ENCODE data around the gene MED26. TPM values are rescaled to one million over a fixed set of nuclear protein-coding genes. Genes with fewer than 3 reads are reported as not detected.

MED26 gene
- total and polyA plus RNA-seq, 2 of the 8 experiments (the other 6 are each of a cell fraction or from before 2014, with no cell fraction given) = 5.3 to 10.7 TPM

DNA sequence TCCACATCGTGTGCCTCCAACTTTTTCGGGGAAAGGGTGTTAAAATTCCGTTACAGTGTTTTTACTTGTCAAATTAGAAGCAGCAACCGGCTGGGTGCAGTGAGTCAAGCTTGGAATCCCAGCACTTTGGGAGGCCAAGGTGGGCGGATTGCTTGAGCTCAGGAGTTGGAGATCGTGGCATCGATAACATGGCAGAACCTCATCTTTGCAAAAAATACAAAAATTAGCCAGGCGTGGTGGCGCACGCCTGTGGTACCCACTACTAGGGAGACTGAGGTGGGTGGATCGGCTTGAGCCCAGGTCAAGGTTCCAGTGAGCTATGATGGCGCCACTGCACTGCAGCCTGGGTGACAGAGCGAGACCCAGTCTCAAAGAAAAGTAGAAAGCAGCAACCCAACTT is 54.7 kb downstream of the MED26 start:
- H3K4me1 ChIP-seq (replicated peaks in 1 of 4; ENCODE audit: control insufficient read depth in 3 of 4, insufficient read depth in 4 of 4, low read length in 3 of 4) = peaks cover 0 to 6% (median 3%) of the 10 kb centered on the region in 4 experiments; a peak in 5 of 7 replicates
- H3K23me2 ChIP-seq (ENCODE audit: low read depth, low read length) = peaks cover 9% of the 10 kb centered on the region; the same call in 1 of the 2 replicates
- H3K14ac ChIP-seq (ENCODE audit: insufficient read length) = no peak overlapping the region
- H3K36me3 ChIP-seq (ENCODE audit: control insufficient read depth in 2 of 4, insufficient read depth in 4 of 4, low read length in 3 of 4) = peaks cover 0 to 18% (median 7%) of the 10 kb centered on the region in 4 experiments; a peak in 6 of 8 replicates
- H2BK120ac ChIP-seq (replicated peaks; ENCODE audit: low read depth, low read length) = no peak overlapping the region
- peak overlapping the region; percentile 79 to 95 for H3K4me2 ChIP-seq (ENCODE audit: insufficient read depth in 1 of 2, low read depth in 2 of 2, low read length in 2 of 2)
- no peak overlapping the region for H2BK12ac ChIP-seq (ENCODE audit: low read depth, low read length)
- H2BK20ac ChIP-seq (ENCODE audit: low read length) = no peak overlapping the region
- no peak overlapping the region for H2BK5ac ChIP-seq (ENCODE audit: low read depth, low read length)
- H2BK15ac ChIP-seq (ENCODE audit: low read length) = no peak overlapping the region
- no peak overlapping the region for H4K91ac ChIP-seq (replicated peaks; ENCODE audit: insufficient read length, low read length)
- H3K9ac ChIP-seq (replicated peaks in 1 of 4; ENCODE audit: extremely low read depth in 1 of 4, low read depth in 3 of 4, low read length in 3 of 4) = peak overlapping the region in 2 of 4 experiments; percentile 63 to 71; a peak in 3 of 7 replicates
- H2AFZ ChIP-seq (ENCODE audit: low read length) = no peak overlapping the region
- H3K79me2 ChIP-seq (ENCODE audit: control insufficient read depth in 1 of 2, insufficient read depth in 2 of 2, low read length in 2 of 2) = peaks cover 0 to 52% of the 10 kb centered on the region in 2 experiments; a peak in 3 of 4 replicates
- H3K9me3 ChIP-seq (ENCODE audit: insufficient read depth in 2 of 2, low read depth in 1 of 2, low read length in 1 of 2) = no peaks in the 10 kb centered on the region
- no peak overlapping the region for H2AK5ac ChIP-seq (ENCODE audit: low read depth, low read length)
- H4K20me1 ChIP-seq (replicated peaks in 1 of 2; ENCODE audit: control insufficient read depth in 1 of 2, insufficient read depth in 2 of 2, low read length in 2 of 2) = peaks cover 10 to 19% of the 10 kb centered on the region in 2 experiments
- WGBS, 2 experiments (ENCODE audit: extremely low coverage in 1 of 2, insufficient coverage in 1 of 2, insufficient read length in 1 of 2, insufficient replicate concordance in 2 of 2, low coverage in 1 of 2, low lambda C conversion rate in 2 of 2, missing lambda C conversion rate in 1 of 2) = 74% methylated on average over 13 of the region's 13 CpGs; no CpG with 5 or more reads in 1 of the 2 experiments
- no peak overlapping the region for H4K8ac ChIP-seq (ENCODE audit: extremely low read depth, insufficient read depth, low read length)
- POLR2A ChIA-PET (ENCODE audit: partially characterized antibody) = interaction anchor here (0.6 to 6.6 kb wide), 11 partner anchors 9 to 87 kb away, joined by 3 to 58 read pairs (median 5); partner anchors contain the start of genes MED26, SMIM7 and TMEM38A
- peak overlapping the region; percentile 75 to 98 (median 84) for H3K4me3 ChIP-seq (ENCODE audit: extremely low read depth in 1 of 4, insufficient read depth in 2 of 4, low read depth in 3 of 4, low read length in 4 of 4)
- no peak overlapping the region for H3K56ac ChIP-seq (replicated peaks; ENCODE audit: insufficient read length, low read depth, low read length)
- H3K27me3 ChIP-seq (replicated peaks in 1 of 4; ENCODE audit: control insufficient read depth in 3 of 4, extremely low read depth in 1 of 4, insufficient read depth in 3 of 4, low read length in 3 of 4) = no peaks in the 10 kb centered on the region
- no peak overlapping the region for H4K5ac ChIP-seq (ENCODE audit: insufficient read length, low read depth, low read length)
- H3K23ac ChIP-seq (ENCODE audit: insufficient read length) = no peak overlapping the region
- no peak overlapping the region for H3K4ac ChIP-seq (replicated peaks; ENCODE audit: insufficient read length, low read depth, low read length)
- CTCF ChIA-PET (ENCODE audit: partially characterized antibody) = interaction anchor here (0.6 to 1.4 kb wide), 8 partner anchors 9 to 1397 kb away, joined by 3 to 4 read pairs (median 3); partner anchors contain the start of genes C19orf44 and CALR3
- DNase-seq (ENCODE audit: low read depth in 1 of 2, low spot score in 2 of 2) = no peak
- no peak overlapping the region for H3K27ac ChIP-seq (ENCODE audit: low read depth, low read length)
- no peak for FAIRE-seq
- H3K79me1 ChIP-seq (ENCODE audit: low read depth, low read length) = peaks cover 22% of the 10 kb centered on the region
- no peak overlapping the region for H3K18ac ChIP-seq (ENCODE audit: extremely low read depth, low read length)
- TF ChIP-seq POU5F1 (IDR thresholded peaks at IDR 0.05; ENCODE audit: low read depth, low read length) (no peak), SP4 (IDR thresholded peaks at IDR 0.05; ENCODE audit: low read length) (no peak), GTF2F1 (IDR thresholded peaks at IDR 0.05; ENCODE audit: borderline replicate concordance, low read depth, low read length) (no peak), CREB1 (IDR thresholded peaks at IDR 0.05) (no peak), EZH2 (IDR thresholded peaks at IDR 0.05; ENCODE audit: low read depth, low read length, severe bottlenecking) (no peak), ATF3 (IDR thresholded peaks at IDR 0.05; ENCODE audit: insufficient read depth, low read depth, low read length) (no peak), RXRA (IDR thresholded peaks at IDR 0.05; ENCODE audit: insufficient read depth, low read depth, low read length) (no peak), BACH1 (IDR thresholded peaks at IDR 0.05; ENCODE audit: low read length) (no peak), JUND (IDR thresholded peaks at IDR 0.05; ENCODE audit: low read length) (no peak), TCF12 (IDR thresholded peaks at IDR 0.05; ENCODE audit: low read depth, low read length) (no peak), SIN3A (conservative IDR thresholded peaks at IDR 0.05 in 1 of 2, IDR thresholded peaks at IDR 0.05 in 1 of 2; ENCODE audit: low read depth in 1 of 2, low read length in 2 of 2) (no peak), NANOG (IDR thresholded peaks at IDR 0.05; ENCODE audit: insufficient read depth, low read depth, low read length, poor library complexity, severe bottlenecking) (no peak), KDM4A (IDR thresholded peaks at IDR 0.05; ENCODE audit: low read depth, low read length, severe bottlenecking) (no peak)

All from H1 (cell line).